Measurements from ENCODE around the gene DNAJC19.

GRCh38 chr3:181025204-181025603 is 35.7 kb upstream of the DNAJC19 start:
- TF ChIP-seq POLR2AphosphoS5 (IDR thresholded peaks at IDR 0.05; ENCODE audit: low read depth, low read length) (no peak), TAF1 (IDR thresholded peaks at IDR 0.05; ENCODE audit: borderline replicate concordance, insufficient read depth, low read length) (no peak), REST (IDR thresholded peaks at IDR 0.05; ENCODE audit: insufficient read depth in 1 of 2, low read depth in 2 of 2, low read length in 2 of 2) (no peak)

Data from PFSK-1 (cell line).